Pancreas (tissue), 10 donors: Measurements from ENCODE around the gene CLTRN. TPM values are rescaled to one million over a fixed set of nuclear protein-coding genes. Genes with fewer than 3 reads are reported as not detected.

Experiments used
- ATAC-seq, 4 donors: fragments of 200-7000 bp; cut with Tn5 transposase; one replicate each; pipeline versions ENCODE4 v1.8.0 to v1.9.1; 2020; ENCODE audit warnings: mild to moderate bottlenecking in 4 of 4, moderate library complexity in 4 of 4
- DNase-seq, 6 donors: peaks; one replicate each; pipeline ENCODE4 v3.0.0-alpha.2; 2020
- FAIRE-seq: peaks from 2 replicates; lab custom pipeline; 2012; peaks lifted over from hg19 to GRCh38; lab: Jason Lieb, UNC
- H3K27ac ChIP-seq, 4 donors: fragments of 200-600 bp; sonication (generic); 1 replicate in 3 of 4; 2 replicates in 1 of 4; pipeline versions ENCODE4 v1.5.0 to v1.8.0; 2020
- H3K27me3 ChIP-seq, 4 donors: fragments of 200-600 bp; one replicate each; pipeline ENCODE4 v1.8.0; 2021
- H3K36me3 ChIP-seq, 3 donors: fragments of 200-600 bp; sonication (generic) in 1 of 3; one replicate each; pipeline versions ENCODE4 v1.5.0 to v1.8.0; 2020 to 2021
- H3K4me1 ChIP-seq, 3 donors: fragments of 200-600 bp; one replicate each; pipeline ENCODE4 v1.8.0; 2021
- H3K4me3 ChIP-seq, 4 donors: fragments of 200-600 bp; sonication (generic) in 2 of 4; one replicate each; pipeline versions ENCODE4 v1.5.0 to v1.8.0; 2020 to 2021
- H3K9me3 ChIP-seq, 4 donors: fragments of 200-600 bp; one replicate each; pipeline ENCODE4 v1.8.0; 2021
- CTCF ChIP-seq, 4 donors: fragments of 200-600 bp; sonication (generic) in 3 of 4; IDR thresholded peaks; one replicate each; pipeline versions ENCODE4 v1.5.0 to v1.8.0; 2021; ENCODE audit warnings: antibody characterized with exemption in 4 of 4
- WGBS, 2 donors: extraction: QIAGEN DNeasy Blood & Tissue Kit; methylation state at CpG; one replicate each; pipeline ENCODE4 v1.1.7; 2013; 5-methylcytosine and 5-hydroxymethylcytosine counted together
- intact Hi-C, 3 donors: fragments of 100-400 bp; cut with DNase I; formaldehyde crosslinking; loops; one replicate each; pipeline versions ENCODE4 v1.11.1 to v1.14.2; 2022
- polyA plus RNA-seq, 2 donors: library from polyadenylated mRNA; stranded (reverse); fragments of 200-250 nt; gene quantifications; one replicate each; pipeline ENCODE4 v1.2.3, GENCODE V29; 2013
- total RNA-seq, 6 donors: library from RNA; stranded (reverse); fragmentation: NEBNext Ultra II Directional in 4 of 6; extraction: Animal tissue kit (Norgen Biotek cat#: 25700) in 4 of 6; gene quantifications; one replicate each; pipeline versions ENCODE4 v1.2.1 to v1.2.4, GENCODE V29; 2021 to 2023
- donor health status: healthy with polysubstance abuse.
- donor health status: DM: no; HTN: no; CAD: no; lungs with moderate emphysema.
- donor health status: DM: no; HTN: no; CAD: no.
- donor health status: control.
- donor health status: control.
- donor health status: Bipolar disorder and iron deficiency.
- donor health status: DM: yes; HTN: yes; CAD: no.
- donor health status: DM: no; HTN: no; CAD: no.
- donor health status: DM: no; HTN: no; CAD: no.
- donor health status: DM: yes; HTN: yes; CAD: no.

Gene CLTRN
- total and polyA plus RNA-seq, 8 donors, result 0.79 to 14.6 (median 2.6) TPM

DNA sequence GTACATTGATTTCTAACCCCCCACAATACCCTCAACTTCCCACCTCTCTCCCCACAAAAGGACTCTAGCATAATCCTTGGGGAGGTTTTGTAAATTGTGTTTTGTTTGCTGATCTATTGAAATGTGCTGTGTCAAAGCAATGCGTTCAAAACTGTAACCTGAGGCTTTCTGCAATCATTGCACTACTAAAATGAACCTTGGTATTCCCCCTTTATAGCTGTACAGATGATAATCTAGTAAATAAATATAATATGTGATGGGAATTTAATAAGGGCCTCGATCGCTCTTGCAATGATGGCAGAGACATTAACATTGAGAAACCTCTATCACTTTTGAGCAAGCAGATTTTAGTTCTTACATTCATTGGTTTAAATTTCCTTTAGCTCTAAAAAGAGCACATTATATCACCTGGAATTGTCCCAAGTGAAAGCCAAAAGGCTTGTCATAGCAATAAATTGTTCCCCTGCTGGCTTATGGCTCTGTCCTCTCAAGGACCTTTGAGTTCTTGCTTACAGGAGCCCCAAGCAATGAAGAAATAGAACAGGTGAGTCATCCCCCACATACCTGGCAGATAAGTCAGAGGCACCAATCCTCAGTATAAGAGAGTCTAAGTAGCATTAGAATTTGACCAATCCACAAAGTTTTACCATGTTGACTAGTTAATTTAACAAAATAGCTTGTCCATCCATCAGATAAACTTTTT lies 45.4 kb downstream of the CLTRN start:
- ATAC-seq (peak in 3 of 4 donors; percentile 70 to 83 (median 77)), DNase-seq (peak in 1 of 6 donors; percentile 14), FAIRE-seq (no peak)
- WGBS, 2 donors, result 65 to 69% methylated on average over 3 of the region's 3 CpGs
- no peak for TF ChIP-seq CTCF (IDR thresholded peaks at IDR 0.05)
- Histone ChIP-seq H3K27me3 (peaks cover 0 to 6% (median 0%) of the 10 kb centered on the region in 4 donors), H3K27ac (peak overlapping the region in 1 of 4 donors; percentile 33), H3K4me3 (no peak overlapping the region), H3K9me3 (no peaks in the 10 kb centered on the region), H3K4me1 (no peaks in the 10 kb centered on the region), H3K36me3 (no peaks in the 10 kb centered on the region)
- intact Hi-C loops, result no loop called here

DNA sequence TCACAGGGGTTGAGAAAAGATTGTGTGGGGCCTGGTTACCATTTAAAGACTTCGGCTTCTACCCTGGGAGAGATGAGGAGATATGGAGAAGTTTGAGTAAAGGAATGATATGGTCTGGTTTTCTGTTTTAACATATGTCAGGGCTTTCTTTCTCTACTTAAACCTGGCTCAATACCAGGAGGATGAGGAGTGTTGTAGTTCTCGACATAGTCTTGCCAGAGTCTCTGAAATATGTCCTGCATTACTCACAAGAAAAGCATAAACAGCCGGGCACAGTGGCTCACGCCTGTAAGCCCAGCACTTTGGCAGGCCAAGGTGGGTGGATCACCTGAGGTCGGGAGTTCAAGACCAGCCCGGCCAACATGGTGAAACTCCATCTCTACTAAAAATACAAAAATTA lies 47.5 kb downstream of the CLTRN start:
- no peak for DNase-seq
- no peak for FAIRE-seq

DNA sequence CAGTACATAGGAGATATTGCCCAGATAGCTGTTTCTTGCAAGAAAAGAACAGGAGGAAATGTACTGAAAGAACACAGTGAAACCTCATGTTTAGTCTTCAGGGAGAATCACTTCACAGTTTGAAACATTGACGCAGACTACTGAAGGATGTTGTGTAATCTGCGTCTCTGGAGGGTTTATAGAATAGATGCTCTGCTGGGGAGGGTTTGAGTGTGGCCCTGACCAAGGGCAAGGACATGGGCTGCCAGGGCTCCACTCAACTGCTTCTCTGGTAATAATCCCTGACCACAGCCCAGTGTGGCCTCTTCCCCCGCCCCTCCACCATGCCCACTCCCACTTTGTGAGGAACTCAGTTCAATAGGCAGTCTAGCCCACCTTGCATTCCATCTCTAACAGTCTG lies 48.1 kb downstream of the CLTRN start:
- no peak for DNase-seq
- Histone ChIP-seq H3K4me1 (no peaks in the 10 kb centered on the region), H3K4me3 (no peak overlapping the region), H3K36me3 (no peaks in the 10 kb centered on the region), H3K27ac (no peak overlapping the region), H3K9me3 (no peaks in the 10 kb centered on the region), H3K27me3 (peaks cover 0 to 6% (median 0%) of the 10 kb centered on the region in 4 donors)
- no peak for TF ChIP-seq CTCF (IDR thresholded peaks at IDR 0.05)
- WGBS, 2 donors, result 82 to 85% methylated on average over 3 of the region's 3 CpGs
- FAIRE-seq, result no peak
- intact Hi-C loops, result no loop called here
- ATAC-seq, result peak in 1 of 4 donors; percentile 30

More for the DNA sequence above, 47.5 kb downstream of the CLTRN start:
- TF ChIP-seq CTCF (IDR thresholded peaks at IDR 0.05), result no peak
- H3K4me3 ChIP-seq, result no peak overlapping the region
- no peaks in the 10 kb centered on the region for H3K4me1 ChIP-seq
- no peak overlapping the region for H3K27ac ChIP-seq
- no peak for ATAC-seq
- H3K36me3 ChIP-seq, result no peaks in the 10 kb centered on the region
- intact Hi-C loops, result no loop called here
- peaks cover 0 to 6% (median 0%) of the 10 kb centered on the region in 4 donors for H3K27me3 ChIP-seq
- WGBS, 2 donors, result 86 to 91% methylated on average over 6 of the region's 6 CpGs
- H3K9me3 ChIP-seq, result no peaks in the 10 kb centered on the region

- Histone ChIP-seq H3K27ac (peak overlapping the region in 1 of 4 donors; percentile 2), H3K9me3 (no peaks in the 10 kb centered on the region), H3K4me1 (peaks cover 0 to 7% (median 0%) of the 10 kb centered on the region in 3 donors), H3K36me3 (no peaks in the 10 kb centered on the region), H3K27me3 (peaks cover 0 to 15% (median 0%) of the 10 kb centered on the region in 4 donors), H3K4me3 (no peak overlapping the region)
- FAIRE-seq, result no peak
- ATAC-seq, result peak in 2 of 4 donors; percentile 34 to 37
- no peak for DNase-seq
- 27 to 52% methylated on average over 5 of the region's 5 CpGs for WGBS, 2 donors
- intact Hi-C loops, result no loop called here
- no peak for TF ChIP-seq CTCF (IDR thresholded peaks at IDR 0.05)
Observed at GRCh38 chrX:15607067-15607466, 57.5 kb downstream of the CLTRN start.

DNA sequence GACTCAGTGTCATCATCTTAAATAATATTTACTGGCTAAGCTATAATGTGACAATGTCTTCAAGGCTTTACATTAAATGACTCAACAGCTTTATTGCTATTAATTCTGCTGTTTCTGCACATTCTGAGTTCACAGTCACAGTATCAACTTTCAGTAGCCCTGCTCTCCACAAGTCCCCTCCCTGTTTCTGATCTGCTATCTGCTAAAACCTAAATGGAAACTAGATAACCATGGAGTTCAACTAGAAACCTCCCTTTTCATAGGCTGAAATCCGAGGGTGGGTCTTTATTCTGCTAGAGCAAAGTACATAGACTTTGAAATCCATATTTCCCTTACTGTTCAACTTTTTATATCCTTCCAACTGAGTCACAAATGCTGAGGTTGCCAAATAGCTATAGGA lies 58.5 kb downstream of the CLTRN start:
- no peak overlapping the region for H3K27ac ChIP-seq
- H3K9me3 ChIP-seq, result no peaks in the 10 kb centered on the region
- no peak overlapping the region for H3K4me3 ChIP-seq
- 9 to 13% methylated on average over 1 of the region's 1 CpG for WGBS, 2 donors
- TF ChIP-seq CTCF (IDR thresholded peaks at IDR 0.05), result no peak
- intact Hi-C loops, result no loop called here
- H3K36me3 ChIP-seq, result no peaks in the 10 kb centered on the region
- peaks cover 0 to 21% (median 0%) of the 10 kb centered on the region in 4 donors for H3K27me3 ChIP-seq
- no peak for DNase-seq
- ATAC-seq, result no peak
- no peak for FAIRE-seq
- peaks cover 0 to 7% (median 0%) of the 10 kb centered on the region in 3 donors for H3K4me1 ChIP-seq
